Activated CD8-positive, alpha-beta memory T cell treated with anti-CD3 and anti-CD28 coated beads for 1 hour (primary cell): Measurements from ENCODE around the gene FCER2.
"Not testable (repeated sequence)": the region's sequence is repeated elsewhere in the genome, so short reads cannot be mapped to it uniquely, and the experiment has no call there.

Source experiments
- DNase-seq, 2 donors: peaks; one replicate each; pipeline ENCODE4 v3.0.0-alpha.2; 2020; ENCODE audit warnings: low read depth in 1 of 2; ENCODE audit errors: extremely low read depth in 1 of 2

The FCER2 gene, protein sequence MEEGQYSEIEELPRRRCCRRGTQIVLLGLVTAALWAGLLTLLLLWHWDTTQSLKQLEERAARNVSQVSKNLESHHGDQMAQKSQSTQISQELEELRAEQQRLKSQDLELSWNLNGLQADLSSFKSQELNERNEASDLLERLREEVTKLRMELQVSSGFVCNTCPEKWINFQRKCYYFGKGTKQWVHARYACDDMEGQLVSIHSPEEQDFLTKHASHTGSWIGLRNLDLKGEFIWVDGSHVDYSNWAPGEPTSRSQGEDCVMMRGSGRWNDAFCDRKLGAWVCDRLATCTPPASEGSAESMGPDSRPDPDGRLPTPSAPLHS

DNA sequence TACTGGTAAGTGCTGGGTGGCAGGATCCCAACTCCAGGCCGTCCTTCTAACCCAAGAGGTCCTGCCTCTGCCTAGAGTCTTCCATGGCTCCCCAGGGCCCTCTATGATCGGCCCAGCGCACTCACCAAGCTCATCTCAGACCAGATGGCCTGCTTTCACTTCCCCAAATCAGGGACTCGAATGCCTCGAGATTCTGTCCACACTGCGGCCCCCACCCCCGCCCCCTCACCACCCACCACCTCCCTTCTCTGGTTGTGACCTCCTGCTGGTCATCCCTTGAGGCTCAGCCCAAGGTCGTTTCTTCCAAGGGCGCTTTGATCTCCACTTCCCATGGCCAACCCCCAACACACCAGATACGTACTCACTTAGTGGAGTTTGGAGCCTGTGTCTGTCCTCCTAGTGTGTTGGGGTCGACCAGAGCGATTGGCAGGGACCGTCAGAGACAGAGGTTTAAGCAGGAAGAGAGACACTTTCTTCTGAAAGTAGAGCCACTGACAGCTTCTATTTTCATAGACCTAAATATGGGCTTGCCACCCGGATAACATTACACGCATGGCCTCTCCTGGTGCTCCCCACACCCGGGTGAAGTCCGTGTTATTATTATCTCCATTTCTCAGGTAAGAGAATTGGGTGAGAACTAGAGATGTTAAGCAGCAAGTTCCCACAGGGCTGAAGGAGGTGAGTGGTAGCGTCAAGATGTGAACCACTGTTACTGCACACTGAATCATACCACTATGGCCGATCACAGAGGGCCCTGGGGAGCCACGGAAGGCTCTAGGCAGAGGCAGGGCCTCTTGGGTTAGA is at the start of gene FCER2:
Gene FCER2, minus strand, starts transcription at position 478 of the 804 bp plus-strand sequence. CDS start 2,371 bp downstream, outside the sequence.
- no peak for DNase-seq

DNA sequence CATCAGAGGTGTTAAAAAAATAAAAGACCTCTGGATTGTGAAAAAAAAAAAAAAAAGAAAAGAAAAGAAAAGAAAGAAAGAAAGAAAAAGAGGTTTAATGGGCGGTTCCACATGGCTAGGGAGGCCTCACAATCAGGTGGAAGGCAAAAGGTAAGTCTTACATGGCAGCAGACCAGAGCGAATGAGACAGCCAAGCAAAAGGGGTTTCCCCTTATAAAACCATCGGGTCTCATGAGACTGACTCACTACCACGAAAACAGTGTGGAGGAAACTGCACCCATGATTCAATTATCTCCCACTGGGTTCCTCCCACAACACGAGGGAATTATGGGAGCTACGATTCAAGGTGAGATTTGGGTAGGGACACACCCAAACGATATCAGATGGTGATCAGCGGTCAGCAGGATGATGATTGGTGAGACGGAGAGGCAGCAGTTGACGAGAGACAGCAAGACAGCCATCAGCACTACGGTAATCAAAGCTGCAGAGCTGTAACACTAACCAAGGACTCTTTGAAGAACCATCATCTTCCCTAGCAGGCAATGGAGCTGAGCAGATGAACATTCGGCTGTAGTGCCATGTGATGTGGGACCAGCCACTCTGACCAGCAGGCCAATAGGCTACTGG is 49.3 kb upstream of the FCER2 start:
- no peak for DNase-seq

DNA sequence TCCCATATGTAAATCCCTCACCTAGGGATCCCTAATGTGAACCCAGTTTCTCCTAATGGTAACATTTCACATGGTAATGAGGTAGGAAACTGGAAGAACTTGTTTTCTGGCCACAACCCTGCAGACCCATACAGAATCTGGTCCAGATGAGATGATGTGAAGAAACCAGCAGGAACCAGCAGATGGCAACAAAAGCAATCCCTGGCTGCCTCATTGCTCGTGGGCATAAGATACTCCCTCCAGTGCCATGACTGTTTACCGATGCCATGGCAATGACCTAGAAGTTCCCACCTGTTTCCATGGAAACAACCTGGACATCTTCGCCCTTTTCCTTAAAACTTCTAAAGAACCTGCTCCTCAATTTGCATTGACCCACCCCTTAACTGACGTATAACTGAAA is 46.8 kb upstream of the FCER2 start:
- no peak for DNase-seq

DNA sequence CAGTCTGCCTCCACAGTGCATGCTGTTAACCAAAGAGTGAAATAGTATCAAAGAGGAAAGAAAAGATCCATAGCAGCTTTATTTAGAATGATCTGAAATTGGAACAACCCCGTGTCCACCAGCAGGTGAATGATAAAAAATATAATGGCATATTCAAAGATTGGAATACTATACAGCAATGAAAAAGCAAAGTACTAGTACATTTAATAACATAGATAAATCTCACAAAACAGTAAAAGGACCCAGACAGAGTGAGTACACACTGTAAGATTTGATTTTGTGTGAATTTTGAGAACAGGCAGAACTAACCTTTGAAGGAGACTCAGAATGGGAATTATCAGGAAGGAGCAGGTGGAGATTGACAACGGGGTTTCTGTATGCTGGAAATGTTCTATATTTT is 46.2 kb upstream of the FCER2 start:
- no peak for DNase-seq

DNA sequence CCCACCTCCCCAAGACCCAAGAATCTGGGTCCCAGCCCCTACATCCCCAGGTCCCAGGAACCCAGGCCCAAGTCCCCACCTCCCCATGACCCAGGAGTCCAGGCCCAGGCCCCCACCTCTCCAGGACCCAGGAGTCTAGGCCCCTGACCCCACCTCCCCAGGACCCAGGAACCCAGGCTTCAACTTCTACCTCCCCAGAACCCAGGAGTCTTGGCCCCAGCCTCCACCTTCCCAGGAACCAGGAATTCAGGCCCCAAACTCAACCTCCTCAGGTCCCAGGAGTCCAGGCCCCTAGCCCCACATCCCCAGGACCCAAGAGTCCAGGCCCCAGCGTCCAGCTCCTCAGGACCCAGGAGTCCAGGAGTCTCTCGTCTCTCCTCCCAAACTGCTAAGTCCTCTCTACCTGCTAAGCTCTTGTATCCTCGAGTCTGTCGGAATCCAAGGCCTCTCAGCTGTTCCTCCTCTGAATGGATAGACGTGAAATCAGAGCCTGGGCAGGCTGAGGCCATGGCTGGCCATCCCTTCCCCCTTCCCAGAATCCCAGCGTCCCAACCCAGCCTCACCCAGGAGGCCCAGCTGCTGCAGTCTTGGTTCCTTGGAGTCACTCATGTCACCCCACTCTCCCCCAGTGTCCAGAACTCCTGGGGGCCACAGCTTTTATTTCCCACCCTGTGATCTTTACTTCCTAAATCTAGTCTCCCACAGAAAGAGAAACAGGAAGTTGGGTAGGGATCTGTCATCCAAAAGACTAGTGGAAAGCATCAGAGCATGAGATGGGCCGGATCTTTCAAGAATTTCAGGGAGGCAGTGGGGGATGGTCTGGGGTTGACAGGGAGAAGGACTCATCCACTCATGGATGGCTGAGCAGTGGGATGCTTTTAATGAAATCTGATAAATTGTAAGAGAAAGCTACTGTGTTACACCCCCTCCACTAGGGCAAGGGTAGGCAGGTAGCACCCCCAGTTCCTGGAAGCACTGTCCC is 45.3 kb upstream of the FCER2 start, which contains the start of gene CD209:
Gene CD209, minus strand, starts transcription at position 632 of the 982 bp plus-strand sequence. Its CDS starts 23 bp downstream, at position 609.
- no peak for DNase-seq

DNA sequence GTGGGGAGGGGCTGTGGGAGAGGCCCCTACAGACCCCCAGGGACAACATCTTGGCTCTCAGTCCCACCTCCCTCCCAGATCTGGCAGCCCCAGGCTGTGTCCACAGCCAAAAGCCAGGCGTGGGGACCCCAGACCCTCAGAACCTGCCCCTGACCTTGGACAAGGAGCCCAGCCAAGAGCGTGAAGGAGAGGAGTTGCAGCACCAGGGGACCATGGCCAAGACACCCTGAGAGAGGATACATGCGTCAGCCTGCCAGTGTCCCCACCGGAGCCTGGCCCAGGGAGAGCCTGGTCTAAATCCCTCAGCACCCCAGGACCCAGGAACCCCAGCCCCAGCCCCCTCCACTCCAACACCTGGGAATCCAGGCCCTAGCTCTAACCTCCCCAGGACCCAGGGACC is 44.4 kb upstream of the FCER2 start:
- not testable (repeated sequence) for DNase-seq

DNA sequence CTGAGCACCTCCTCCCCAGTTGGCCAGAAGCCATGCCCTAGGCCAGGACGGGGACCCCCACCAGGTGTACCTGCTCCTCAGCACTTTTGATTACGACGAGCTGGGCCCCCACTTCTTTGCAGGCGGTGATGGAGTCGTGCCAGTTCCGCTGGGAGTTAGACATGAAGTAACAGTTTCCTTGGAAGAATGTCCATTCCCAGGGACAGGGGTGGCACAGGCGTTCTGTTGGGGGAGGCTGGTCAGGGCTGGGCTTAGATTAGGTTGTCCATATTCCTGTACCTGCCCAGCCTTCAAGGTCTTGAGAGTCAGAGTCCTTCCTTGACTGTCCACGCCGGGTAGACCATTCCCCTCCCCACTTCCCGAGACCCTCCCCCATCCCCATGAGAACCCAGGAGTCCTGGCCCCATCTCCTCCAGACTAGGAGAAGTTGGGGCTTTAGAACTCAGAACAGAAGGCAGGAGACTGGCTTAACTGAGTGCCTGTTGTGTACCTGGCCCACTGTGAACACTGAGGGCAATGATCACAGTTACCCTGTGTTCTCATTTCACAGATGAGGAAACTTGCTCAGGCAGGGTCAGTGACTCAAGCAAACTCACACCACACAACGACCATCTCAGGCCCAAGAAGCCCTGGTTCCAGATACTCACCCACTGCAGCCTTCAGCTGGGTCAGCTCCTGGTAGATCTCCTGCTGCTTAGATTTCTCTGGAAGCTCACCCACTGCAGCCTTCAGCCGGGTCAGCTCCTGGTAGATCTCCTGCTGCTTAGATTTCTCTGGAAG is 43.1 kb upstream of the FCER2 start:
- DNase-seq, result no peak

DNA sequence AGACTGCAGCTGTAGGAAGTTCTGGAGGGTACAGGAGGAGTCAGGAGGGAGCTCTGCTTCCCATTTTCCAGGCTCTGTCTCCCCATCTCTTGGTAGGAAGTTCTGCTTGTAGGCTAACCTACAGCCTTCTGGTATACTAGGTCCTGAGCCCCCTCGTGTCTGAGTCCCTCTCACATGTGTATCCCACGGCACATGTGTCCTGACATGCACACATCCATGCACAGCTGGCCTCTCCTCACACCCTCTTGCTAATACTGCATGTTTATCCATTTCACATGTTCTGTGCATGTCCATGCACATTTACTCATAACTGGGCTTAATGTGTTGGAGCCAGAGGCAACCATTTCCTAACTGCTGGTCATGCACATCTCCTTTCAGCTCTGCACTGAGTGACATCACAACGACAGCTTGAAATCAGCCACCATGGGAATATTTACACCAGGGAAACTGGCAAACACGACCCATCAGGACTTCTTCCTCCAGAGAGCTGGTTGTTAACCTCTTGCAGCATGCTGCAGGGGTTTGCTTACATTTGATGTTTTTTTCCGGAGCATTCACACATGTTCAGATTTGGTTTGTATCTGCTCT is 42.4 kb upstream of the FCER2 start:
- DNase-seq, result no peak

DNA sequence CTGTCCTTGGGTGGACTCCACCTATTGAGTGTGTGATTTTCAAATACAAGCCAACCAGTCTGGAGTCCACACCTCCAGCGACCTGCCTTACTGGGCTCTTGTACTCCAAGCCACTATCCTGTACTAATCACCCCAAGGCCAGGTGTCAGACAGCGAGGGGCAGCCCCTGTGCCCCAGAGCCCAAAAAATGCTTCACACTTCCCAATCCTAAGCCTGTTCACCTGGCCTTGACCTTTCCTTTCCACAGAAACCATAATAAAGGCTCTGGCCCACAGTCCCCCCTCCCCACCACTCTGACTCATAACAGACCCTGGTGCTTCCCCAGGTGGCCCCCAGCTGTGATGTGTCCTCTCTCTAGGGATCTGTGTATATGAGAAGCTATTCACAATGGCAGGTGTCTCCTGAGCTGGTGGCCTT is 41.5 kb upstream of the FCER2 start:
- DNase-seq, result no peak

DNA sequence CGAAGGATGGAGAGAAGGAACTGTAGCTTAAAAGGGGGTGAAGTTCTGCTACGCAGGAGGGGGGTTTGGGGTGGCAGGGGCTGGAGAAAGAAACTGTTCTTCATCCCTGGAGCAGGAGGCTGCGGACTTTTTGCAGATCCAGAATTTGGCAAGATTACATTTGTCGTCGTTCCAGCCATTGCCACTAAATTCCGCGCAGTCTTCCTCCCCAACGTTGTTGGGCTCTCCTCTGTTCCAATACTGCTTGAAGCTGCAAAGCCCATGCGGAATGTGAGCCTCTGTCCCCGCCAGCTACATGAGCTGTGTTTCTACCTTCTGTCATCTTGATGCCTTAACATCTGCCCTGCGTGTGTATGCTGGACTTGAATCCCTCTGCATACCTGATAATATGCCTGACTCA is 41.1 kb upstream of the FCER2 start:
- no peak for DNase-seq

DNA sequence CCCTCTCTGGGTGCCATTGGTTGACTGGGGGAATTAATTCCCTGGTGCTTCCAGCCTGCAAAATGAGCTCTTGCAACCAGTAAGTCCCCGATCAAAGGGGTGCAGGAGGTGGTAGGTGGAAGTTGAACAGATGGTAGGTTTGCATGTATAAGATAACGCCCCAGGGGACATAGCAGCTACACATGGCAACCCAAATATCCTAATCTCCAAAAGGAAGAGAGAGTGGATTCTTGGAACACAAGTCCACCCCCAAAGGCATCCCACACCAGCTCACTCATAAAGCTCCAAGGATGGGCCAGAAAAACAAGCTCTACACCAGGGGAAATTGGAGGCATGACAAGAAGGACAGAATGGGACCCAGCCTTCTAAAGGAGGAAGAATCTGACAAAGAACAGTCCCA is 40.6 kb upstream of the FCER2 start:
- DNase-seq, result no peak

DNA sequence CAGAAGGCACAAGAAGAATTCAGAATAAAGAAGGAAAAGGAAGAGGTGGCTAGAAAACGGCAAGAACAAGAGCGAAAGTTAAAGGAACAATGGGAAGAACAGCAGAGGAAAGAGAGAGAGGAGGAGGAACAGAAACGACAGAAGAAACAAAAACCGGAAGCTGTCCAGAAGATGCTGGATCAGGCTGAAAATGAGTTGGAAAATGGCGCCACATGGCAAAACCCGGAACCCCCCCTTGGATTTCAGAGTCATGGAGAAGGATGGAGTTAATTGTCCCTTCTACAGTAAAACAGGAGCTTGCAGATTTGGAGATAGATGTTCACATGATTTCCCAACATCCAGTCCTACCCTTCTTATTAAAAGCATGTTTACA is 38.7 kb upstream of the FCER2 start:
- DNase-seq, result no peak

DNA sequence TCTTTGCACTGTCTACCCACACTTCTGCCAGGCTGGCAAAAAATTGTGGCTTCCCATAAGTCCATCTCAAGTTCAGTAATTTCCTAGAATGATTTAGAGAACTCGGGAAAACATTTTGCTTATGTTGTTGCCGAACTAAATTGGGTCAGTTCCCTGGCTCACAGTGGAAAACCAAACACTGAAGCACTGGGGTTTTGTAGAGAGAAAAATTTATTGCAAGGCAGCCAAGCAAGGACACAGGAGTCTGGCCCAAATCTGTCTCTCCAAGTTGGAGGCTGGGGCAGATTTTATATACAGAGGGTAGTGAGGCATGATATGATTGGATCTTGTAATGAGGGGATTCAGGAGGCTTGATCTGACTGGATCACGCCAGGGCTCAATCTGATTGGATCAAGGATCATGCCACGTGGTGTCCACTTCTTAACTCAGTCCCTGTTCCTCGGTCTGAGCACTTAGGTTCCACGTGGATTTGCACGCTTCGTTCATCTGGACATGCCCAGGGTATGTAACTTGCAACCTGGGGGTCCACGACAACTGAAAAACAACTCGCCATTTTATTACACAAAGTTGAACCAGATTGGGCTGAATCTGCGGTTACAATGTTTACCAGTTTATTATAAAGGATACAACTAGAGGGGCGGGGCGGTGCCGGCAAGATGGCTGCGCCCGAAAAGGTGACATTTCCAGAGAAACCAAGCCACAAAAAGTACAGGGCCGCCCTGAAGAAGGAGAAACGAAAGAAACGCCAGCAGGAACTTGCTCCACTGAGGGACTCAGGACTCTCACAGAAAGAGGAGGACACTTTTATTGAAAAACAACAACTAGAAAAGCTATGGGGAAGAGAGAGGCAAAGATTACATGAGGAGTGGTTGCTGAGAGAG is 38.1 kb upstream of the FCER2 start:
- no peak for DNase-seq

DNA sequence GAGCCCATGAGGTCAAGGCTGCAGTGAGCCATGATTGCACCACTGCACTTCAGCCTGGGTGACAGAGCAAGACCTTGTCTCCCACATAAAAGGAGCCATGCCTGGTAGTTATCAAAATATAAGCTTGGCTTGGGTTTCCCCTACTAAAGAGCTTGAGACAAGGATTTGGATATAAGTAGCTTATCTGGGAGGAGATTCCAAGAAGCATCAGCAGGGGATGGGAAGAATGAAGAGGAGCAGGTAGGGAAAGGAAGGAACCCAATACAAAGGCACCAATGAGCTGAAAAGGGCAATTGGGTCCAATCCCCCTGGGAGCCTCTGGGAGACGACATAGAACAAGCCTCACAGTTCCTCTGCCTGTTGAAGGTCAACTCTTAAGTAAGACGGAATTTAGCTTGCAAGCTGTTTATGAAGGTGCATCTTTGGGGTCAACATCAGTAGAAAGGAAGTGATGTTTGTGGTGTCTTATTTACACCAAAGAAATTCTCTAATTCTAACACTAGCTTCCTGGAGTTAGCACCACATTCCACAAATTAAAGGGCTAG is 37.4 kb upstream of the FCER2 start:
- no peak for DNase-seq

DNA sequence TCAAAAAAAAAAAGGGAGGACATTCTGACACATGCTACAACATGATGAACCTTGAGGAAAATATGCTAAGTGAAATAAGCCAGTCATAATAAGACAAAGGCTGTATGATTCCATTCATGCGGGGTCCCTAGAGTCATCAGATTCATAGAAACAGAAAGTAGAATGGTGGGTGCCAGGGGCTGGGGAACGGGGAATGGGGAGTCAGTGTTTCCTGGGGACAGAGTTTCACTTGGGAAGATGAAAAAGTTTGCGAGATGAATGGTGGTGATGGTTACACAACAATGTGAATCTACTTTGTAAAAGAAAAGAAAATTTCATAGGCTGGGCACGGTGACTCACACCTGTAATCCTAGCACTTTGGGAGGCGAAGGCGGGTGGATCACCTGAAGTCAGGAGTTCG is 36.1 kb upstream of the FCER2 start:
- no peak for DNase-seq

DNA sequence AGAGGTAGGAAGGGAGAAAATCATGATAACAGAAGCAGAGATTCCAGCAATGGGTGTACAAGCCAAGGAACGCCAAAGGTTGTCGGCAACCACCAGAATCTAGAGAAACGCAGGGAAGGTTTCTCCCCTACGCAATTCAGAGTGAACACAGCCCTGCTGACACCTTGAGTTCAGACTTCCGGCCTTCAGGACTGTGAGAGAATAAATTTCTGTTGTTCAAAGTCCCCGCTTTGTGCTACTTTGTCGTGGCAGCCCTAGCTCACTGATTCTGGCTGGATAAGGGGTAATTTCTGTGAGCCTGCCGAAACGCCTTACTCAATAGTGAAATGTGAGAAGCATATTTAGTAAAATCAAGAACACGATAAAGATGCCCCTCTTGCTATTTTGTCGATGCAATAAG is 35.3 kb upstream of the FCER2 start:
- DNase-seq, result no peak

DNA sequence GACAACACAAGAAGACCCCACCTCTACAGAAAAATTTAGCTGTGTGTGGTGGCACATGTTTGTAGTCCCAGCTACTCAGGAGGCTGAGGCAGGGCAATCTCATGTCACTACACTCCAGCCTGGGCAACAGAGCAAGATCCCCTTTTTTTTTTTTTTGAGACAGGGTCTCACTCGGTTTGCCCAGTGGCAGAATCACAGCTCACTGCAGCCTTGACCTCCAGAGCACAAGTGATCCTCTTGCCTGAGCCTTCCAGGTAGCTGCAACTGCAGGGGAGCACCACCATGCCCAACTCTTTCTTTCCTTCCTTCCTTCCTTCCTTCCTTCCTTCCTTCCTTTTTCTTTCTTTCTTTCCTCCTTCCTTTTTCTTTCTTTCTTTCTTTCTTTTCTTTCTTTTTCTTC is 34.2 kb upstream of the FCER2 start:
- no peak for DNase-seq
